Ishikawa (cell line): ENCODE data around the gene C4orf54.

Experiments
- EGR1 ChIP-seq: IDR thresholded peaks from 2 replicates; pipeline ENCODE4 v1.6.1; 2012
- EP300 ChIP-seq: IDR thresholded peaks from 2 replicates; pipeline ENCODE4 v1.6.1; 2012; ENCODE audit warnings: borderline replicate concordance
- TF ChIP-seq, protein P1 (sequence below): IDR thresholded peaks from 2 replicates; pipeline ENCODE4 v1.6.1; 2012

DNA sequence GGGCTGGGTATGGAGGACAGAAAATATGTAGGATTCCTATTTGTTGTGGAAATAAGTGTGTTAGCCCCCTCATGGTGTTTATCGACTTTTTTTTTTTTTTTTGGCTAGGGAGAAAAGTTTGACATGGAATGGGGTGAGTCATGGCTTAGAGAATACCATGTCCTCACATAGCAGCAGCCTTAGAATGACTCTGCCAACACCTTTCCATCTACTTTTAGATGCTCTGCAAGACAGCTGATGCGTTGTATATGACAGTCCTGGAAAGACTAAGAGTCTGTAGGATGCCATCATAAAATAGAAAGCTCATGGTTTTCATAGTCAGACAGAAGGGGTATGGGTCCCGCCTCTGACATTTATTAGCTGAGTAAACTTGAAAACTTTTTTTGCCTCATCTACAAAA, 45.3 kb downstream of the C4orf54 start:
- TF ChIP-seq, protein P1, sequence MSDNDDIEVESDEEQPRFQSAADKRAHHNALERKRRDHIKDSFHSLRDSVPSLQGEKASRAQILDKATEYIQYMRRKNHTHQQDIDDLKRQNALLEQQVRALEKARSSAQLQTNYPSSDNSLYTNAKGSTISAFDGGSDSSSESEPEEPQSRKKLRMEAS, result no peak
- TF ChIP-seq EP300 (no peak), EGR1 (no peak)
